Stimulated activated CD8-positive, alpha-beta memory T cell treated with anti-CD3 and anti-CD28 coated beads, Interleukin-7, amount 100 ng/mL, for 24 hours (primary cell): ENCODE data around the gene ZNF436.
"Not testable (repeated sequence)": the region's sequence is repeated elsewhere in the genome, so short reads cannot be mapped to it uniquely, and the experiment has no call there.

Experiments used
- DNase-seq: peaks from one replicate; pipeline ENCODE4 v3.0.0-alpha.2; 2020; ENCODE audit warnings: low read depth

The ZNF436 gene

DNA sequence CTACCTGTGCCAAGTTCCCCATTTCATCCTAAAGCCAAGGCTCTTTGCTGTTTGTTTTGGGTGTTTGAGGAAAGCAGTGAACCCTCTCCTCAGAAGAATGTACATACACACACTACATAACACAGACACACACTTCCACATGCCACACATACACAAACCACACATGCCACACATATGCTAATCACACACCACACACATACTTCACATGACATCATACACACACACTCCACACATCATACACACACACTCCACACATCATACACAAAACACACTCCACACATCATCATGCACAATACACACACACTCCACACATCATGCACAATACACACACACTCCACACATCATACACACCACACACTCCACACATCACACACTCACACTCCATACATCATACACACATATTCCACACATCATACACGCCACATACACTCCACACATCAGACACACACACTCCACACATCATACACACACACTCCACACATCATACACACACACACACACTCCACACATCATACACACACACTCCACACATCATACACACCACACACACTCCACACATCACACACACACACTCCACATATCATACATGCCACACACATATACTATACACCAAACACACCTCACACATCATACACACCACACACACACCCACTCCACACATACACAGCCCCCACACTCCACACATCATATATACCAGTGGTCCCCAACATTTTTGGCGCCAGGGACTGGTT is 22.7 kb upstream of the ZNF436 start:
- DNase-seq: no peak

DNA sequence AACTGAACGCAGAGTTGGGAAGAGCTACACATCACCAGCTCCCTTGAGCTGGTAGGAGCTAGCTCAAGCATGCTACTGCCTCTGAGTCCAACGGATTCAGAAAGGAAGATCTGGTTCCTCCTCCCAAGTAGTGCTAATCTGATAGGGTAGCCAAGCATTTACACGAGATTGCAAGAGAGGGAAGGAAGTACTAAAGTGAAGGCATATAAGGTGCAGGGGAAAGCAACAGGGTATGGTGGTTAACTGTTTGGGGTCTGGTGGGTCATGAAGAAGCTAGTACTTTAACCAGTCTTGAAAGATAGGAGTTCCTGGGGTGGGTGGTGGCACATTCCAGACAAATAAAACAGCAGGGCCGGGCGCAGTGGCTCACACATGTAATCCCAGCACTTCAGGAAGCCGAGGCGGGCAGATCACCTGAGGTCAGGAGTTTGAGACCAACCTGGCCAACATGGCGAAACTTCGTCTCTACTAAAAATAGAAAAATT is 20.2 kb upstream of the ZNF436 start:
- DNase-seq: no peak

DNA sequence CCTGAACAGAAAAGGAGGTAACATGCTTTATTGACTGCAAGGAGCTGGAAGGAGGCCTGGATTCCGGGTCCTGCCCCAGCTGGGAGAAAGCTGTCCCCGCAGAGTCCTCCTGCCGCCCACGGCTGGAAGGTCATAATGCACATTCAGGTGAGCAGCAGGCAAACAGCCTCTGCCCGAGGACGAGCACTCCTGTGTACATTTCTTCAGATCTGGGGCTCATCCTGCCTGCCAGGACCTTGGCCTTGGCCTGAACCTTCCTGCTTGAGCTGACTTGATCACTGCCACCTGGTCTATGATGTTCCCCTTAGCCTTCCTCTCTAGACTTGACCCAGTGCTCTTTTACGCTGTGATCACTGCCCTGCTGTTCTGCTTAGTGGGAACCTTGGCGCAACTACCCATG is 17.9 kb upstream of the ZNF436 start:
- DNase-seq: no peak

DNA sequence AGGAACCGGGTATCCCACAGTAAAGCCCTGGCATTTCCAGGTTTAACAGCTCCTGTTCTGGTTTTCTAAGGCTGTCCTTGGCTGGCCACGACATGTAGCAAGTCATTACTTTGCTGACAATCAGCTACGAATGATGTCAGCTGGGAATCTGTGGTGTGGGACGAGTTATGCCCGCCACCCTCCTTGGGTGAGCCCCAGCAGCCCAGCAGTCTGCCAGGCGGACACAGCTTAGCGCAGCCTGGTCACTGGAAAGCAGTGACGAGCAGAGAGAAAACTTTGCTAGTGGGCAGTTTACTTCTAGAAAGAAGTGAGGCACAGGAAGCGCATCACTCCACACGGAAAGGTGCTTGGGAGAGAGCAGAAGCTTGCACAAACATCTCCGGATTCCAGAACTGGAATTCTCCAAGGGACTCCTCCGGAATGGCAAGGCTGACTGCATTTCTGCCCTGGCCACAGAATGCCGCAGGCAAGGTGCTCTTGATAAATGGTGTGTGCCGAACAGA is 15.5 kb upstream of the ZNF436 start:
- DNase-seq: no peak

DNA sequence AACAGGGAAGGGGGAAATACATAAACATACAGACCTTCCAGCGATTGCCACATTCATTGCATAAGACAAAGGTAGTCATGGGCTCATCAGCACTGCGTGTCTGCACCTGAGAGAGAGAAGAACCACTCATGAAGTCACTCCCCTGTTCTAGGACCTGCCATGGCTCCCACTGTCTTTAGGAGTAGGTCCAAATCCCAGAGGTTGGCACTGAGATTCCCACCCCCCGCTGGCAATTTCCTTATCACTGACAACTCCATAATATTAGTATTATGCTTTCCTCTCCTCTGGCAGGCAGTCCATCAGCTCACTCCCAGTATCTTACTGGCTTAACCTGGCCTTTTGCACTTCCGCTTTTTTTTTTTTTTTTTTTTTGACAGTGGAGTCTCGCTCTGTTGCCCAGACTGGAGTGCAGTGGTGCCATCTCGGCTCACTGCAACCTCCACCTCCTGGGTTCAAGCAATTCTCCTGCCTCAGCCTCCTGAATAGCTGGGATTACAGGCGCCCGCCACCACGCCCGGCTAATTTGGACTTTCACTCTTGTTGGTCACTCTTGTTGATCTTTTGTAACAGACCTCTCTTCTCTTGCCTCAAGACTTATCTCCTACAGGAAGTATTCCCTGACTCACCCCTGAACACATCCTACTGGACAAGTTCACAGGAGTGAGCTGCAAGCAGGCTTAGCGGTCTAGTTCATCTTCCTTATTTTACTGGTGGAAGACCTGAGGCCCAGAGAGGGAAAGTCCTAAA is 14.8 kb upstream of the ZNF436 start:
- DNase-seq: no peak

DNA sequence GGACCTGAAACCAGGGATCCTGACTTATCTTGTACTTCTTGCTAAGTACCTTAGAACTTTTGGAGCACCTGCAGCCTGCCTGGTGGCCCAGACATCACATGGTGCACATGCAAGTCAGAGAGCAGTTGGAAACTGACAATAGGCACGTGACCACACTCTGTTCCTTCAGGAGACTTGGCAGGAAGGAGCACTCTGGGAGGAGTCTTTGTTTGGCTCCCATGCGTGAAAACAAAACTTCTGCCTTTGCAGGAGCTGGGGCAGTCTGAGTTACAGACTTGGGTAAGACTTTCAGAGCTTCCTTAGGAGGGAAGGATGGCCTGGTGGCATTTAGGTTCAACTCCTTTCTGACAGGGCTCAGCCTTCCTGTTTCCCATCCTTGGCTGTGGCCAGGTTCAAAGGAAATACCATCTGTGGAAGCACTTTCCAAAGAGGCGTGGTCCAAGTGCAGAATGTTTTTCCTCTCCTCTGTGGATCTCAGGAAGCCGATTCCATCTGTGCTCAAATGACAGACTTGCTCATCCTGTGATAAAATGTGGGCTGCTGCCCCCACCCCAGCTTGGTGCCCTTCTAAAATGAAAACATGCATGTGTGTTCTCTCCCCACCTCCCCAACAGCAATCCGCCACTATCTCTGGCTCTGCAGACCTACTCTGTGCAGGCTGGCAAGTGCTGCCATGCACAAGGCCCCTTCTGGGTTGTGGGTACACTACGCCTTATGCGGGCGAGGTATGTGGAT is 14.1 kb upstream of the ZNF436 start:
- no peak for DNase-seq

DNA sequence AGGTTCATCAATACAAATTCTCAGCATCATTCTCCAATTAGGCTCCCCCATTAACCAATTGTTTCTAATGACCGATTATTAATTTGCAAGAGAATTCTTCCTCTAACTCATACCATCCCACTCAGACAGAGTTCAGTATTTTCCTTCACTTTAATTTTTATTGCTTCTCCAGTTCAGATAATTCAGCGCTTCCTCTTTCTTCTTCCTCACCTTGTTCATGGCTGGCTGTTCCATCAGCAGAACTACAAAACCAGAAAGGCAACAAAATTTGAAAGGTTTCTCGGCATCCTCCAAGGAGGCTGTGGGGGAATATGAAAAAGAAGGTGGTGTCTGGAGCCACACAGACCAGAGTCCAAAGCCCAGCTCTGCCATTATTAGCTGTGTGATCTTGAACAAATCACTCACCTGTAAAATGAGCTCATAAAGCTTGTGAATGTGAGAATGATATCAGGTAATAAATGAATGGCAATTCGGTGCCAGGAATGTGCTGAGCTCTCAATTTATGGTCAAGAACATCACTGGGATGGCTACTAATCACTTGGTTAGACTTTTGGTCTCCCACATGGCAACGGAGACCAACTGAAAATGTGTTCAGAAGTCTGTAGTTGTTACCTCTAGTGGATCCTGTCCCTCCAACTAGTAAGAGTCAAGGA is 11.7 kb upstream of the ZNF436 start:
- DNase-seq: no peak

DNA sequence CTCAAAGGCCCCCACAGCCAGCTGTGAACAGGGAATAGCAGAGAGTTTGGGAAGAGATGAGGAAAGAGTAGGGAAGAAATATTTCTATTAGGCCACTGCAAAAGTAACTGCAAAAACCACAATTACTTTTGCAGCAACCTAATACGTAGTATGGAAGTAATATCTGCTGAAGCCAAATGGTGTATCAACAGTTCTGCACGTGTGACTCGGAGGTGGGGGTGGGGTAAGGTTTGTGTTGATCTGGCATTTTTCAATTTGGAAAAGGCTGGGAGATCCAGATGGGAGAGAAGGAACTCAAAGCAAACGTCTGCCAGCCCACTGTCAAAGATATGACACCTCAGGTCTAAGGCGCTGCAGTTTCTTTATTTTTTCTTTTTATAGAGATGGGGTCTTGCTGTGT is 11.1 kb upstream of the ZNF436 start:
- no peak for DNase-seq

DNA sequence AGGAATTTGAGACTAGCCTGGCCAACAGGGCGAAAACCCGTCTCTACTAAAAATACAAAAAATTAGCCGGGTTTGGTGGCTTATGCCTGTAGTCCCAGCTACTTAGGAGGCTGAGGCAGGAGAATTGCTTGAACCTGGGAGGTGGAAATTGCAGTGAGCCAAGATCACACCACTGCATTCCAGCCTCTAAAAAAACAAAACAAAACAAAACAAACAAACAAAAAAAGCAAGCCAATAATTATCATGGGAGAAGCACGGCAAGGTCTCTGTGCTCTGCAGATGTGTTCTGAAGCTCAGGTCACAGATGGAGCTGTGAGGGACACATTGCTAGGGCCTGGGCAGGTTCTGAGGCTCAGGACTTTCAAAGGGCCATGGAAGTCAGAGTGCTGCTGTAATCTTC is 10.6 kb upstream of the ZNF436 start:
- DNase-seq: not testable (repeated sequence)

DNA sequence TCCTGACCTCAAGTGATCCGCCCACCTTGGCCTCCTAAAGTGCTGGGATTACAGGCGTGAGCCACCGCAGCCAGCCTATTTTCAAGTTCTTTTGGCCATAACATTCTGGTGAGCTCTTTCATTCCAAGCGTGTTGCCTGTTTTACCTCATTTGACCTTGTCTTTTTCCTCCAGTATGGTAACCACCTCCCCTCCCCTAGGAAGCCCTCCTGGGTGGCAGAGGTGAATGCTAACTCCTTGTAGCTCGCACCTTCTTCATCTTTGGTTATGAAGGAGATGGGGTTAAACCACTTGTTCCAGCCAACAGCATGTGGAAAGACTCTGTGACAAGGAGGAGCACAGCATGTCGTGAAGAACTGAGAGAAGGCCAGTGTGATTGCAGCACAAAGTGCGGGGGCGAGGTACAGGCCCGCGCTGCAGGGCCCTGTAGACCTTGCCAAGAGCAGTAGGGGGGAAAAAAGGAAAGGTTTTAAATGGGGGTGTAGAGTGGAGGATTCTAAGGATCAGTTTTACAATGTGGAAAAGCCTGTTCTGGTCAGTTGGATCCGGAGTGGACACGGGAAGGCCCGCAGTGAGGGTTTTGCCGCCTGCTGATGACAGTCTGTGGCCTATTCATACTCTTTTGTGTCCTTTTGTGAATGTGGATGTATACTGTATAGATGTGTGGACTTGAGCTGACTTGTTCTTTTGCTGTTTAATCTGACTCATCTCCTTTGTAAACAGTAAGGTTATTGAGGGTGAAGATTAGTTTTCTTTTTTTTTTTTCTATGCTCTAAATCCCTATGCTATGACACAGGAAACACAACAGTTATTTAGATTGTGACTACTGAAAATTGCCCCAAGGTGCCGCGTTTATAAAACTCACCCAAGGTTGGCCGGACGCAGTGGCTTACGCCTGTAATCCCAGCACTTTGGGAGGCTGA is 7.5 kb upstream of the ZNF436 start:
- no peak for DNase-seq

DNA sequence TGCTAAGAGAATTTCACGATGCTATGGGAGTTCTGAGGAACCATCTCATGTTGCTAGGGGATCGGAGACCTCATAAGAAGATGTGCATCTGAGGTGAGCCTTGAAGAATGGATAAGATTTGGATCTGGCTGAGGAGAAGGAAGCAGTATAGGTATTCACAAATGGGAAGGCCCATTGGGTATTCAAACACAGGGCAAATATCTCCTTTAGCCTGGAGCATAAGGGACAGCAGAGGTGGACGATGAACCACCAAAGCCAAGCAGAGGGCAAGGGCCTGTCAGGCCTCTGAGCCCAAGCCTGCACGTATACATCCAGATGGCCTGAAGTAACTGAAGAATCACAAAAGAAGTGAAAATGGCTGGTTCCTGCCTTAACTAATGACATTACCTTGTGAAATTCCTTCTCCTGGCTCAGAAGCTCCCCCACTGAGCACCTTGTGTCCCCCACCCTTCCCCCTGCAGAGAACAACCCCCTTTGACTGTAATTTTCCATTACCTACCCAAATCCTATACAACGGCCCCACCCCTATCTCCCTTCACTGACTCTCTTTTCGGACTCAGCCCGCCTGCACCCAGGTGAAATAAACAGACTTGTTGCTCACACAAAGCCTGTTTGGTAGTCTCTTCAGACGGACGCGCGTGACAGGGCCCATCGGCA is 4.6 kb upstream of the ZNF436 start:
- DNase-seq: not testable (repeated sequence)

DNA sequence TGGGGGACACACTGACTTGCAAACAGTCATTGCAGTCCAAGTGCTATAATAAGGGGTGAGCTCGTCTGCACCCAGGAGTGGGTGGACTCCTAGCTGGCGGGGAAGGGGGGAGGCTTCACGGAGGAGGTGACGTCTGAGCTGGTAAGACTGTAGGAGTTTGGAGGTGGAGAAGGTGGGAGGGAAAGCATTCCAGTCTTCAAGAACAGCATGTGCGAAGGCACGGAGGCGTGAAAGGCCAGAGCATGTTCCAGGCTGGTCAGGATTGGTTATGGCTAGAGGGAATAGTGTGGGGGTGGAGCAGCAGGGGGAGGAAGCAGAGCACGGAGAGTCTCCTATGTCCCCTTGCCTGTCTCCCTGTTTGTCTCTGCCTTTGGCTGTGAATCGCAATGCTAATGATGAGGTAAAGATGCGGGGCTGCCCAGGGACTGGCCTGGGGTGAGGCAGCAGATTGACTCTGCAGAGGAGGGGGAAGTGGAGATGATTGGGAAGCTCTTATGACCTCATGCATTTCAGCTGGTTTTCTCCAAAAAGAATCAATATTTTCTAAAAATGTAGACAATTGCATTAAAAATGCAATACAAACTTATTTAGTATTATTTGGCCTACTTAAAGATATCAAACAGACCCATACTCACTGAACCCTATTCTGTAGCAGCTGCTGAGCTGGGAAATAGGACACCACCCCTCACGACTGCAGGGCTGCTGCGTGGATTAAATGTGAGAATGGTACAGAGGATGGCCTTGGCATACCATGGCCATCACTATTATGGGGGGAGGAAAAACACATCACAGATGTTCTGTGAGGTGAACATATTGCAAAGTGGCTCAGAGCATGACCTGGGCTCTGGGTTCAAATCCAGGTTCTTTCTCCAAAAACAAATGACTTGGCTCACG is 2.6 kb upstream of the ZNF436 start:
- no peak for DNase-seq

DNA sequence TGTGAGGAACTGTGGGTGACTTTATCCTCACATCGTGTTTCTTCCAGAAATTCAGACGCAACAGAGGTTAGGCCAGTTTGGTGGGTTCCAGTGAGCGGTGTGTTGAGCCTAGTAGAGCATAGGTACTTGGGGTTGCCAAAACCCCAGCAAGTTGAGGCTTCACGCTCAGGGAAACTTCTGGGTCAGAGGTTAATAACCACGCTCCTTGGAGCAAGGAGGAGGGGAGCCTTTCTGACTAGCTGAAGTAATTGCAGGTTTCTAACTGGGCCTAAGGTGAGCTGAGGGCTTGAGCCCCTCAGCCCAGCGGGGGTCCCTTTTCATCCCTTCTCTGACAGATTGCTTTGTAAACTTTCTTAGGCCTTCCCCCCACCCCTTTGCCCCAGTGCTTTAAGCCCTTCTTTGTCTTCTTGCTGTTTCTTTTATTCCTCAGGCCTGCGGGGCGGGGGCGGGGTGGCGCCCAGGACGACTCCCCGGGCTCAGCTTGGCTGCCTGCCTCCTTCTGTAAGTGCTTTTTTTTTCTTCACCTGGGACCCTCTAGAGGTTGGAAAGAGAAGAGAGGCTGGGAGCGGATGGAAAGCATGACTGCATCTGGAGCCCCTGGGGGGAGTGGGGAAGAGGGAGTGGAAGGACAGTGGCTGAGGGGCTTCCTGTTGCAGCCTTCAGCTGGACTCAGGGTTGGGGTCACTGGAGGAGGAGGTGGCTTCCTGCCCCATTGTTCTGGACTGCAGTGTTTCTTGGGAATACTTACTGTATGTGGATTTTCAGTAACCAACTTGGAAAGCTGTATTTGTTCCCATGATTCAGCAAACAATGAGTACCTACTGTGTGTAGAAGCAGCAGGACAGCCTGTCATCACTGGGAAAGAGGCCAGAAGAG is 1.3 kb upstream of the ZNF436 start:
- no peak for DNase-seq

DNA sequence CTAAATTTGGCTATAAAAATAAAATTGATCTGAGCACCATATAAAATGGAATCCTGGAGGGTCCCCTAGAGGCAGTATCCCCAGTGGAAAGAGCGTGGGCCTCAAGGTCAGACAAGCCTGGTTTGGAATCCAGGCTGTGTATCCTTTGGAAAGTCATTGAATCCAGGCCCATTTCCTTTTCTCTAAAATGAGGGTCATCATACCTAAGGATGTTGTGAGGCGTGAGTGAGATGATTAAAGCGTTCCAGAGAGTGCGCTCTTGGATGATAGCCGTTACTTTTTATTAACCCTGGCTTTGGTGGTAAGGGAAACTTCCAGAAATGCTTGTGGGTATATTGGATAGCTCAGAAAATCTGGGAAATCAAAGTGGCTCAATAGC is 683 bp upstream of the ZNF436 start:
- no peak for DNase-seq

DNA sequence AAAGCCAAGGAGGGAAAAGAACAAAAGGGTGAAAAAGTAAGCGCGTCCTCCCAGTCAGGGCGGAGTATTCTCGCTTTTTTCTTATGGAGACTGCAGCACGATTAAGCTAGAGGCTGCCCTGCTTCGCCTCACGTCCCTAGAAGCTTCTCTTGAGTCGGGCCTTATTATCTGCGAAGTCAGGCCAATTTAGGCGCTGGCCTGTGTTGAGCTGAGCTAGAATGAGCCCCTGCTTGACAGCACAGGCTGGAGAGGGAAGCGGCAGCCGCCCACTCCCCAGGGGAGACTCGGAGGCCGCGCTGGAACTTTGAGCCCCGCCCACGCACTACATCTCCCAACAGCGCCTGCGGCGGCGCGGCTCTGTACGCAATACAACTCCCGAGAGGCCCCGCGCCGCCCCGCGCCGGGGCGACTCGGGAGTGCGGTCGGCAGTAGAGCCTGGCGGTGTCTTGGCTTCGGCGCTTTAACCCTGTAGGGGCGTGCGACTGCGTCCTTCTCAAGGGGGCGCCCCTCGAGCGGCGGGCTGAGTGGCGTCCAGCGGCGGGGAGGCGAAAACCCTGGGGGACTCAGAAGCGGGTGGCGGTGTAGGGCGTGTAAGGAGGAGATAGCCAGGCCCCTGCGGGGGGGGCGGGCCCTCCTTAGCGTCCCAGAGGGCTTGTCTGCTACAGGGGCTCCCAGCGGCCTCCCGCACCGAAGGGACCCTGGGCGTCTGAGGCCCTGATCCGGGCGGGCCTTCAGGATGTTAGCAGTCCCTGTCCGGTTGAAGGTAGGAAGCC is 888 bp downstream of the ZNF436 start:
- peak; percentile 67 for DNase-seq

DNA sequence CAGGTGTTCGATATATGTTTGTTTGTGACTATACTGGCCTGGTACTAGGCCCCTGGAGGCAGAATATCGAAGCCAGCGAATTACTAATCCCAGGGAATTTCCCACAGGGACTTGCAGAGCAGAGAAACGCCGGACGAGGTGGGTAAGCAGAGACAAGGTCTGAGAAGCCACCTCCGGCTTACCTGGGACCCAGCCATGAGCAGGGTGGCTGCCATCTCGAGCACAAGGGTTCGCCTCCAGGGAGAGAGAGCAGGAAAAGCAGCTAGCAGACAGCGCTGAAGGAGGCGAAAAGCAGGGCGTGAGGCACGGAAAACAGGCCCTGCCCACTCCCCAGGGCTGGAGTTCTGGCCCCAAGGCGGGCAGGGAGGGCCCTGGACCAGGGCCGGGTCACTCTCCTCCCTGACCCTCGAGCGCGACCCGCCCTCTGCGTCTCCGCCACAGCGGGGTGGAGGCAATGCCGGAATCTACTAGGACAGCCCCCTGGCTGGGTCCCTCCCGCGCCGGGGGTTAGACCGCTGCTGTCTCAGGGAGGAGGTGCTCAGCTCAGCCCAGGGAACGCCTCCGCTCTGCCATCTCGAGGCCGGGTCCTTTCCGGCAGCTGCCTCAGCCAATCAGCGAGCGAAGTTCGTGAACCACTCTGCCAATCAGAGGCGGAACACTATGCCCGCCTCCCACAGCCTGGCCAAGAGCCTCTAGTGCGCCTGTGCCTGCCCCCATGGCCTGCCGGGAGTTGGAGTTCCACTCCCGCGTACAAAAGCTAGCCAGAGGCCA is 1.7 kb downstream of the ZNF436 start:
- DNase-seq: peak; percentile 91

DNA sequence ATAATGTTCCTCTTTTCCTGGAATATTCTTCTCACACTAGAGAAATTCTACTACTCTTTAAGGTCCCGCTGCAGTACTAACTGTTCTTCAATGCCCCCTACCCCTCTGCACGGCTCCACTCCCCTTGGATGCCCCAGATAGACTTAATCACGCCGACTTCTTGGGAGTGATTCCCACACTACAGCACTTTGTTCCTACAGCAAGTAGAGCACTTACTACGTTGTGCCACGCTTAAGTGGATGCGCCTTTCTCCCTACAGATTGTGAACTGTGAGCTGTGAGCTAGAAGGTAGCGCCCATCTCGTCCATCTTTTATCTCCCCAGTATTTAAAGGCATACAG is 2.2 kb downstream of the ZNF436 start:
- no peak for DNase-seq
